ENCODE measurements around the gene CKB. TPM values are rescaled to one million over a fixed set of nuclear protein-coding genes. Genes with fewer than 3 reads are reported as not detected.

The CKB gene
- total and polyA plus RNA-seq, 10 donors: 8.0 to 28.4 (median 16.1) TPM

DNA sequence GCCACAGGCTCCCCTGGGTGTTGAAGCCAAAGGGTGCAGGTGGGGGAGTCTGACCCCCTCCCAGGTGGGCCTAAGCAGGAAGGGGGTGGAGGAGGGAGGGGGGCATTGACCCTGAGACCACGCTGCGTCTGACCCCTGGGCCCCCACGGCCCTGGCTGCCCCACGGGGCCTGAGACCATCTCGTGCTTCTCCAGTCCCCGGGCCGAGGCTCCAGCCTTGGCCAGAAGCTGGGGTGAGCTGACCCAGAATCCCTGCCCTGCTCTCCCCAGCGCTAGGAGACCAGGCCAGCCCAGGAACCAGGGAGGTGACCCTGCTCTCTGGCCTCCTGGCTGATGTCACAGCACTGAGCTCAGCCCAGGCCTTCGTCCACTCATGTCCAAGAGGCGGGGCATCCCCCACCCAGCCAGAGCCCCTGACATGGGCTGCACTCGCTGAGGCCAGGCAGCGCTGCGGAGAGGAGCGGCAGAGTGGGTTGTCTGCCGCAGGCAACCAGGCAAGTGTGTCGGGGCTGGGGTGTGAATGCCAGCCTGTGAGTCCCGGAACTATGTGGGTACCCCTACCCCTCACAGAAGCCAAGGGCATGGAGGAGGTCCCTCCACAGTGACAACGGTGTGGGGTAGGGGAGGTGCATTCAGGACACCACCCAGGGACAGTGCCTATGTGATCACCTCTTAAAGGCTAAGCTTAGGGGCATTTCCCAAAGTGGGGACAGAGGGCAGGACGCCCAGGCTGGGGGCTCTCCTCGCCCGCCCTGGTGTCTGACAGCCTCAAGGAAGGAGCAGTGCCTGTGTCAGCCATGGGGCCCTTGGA, 12.7 kb upstream of the CKB start:
- DNase-seq: no peak
- H3K27me3 ChIP-seq (replicated peaks in 1 of 7): peaks cover 0 to 24% (median 0%) of the 10 kb centered on the region in 7 donors
- intact Hi-C loops (cut with DNase I; ENCODE audit: low total_unique reads): no loop called here
- TF ChIP-seq POLR2A (IDR thresholded peaks at IDR 0.05) (no peak), POLR2AphosphoS5 (IDR thresholded peaks at IDR 0.05) (no peak), CTCF (IDR thresholded peaks at IDR 0.05 in 8 of 11, conservative IDR thresholded peaks at IDR 0.05 in 3 of 11) (no peak)
- H3K9me3 ChIP-seq: no peaks in the 10 kb centered on the region
- H3K4me3 ChIP-seq: no peak overlapping the region
- 85 to 97% (median 90%) methylated on average over 3 to 21 of the region's 21 CpGs for WGBS, 5 donors
- H3K36me3 ChIP-seq: peaks cover 0 to 68% (median 25%) of the 10 kb centered on the region in 6 donors
- H3K4me1 ChIP-seq: peaks cover 3 to 38% (median 22%) of the 10 kb centered on the region in 6 donors
- no peak overlapping the region for H3K27ac ChIP-seq

- intact Hi-C loops (cut with DNase I; ENCODE audit: low total_unique reads): no loop called here
- H3K4me1 ChIP-seq: peaks cover 9 to 42% (median 28%) of the 10 kb centered on the region in 6 donors
- no peak for DNase-seq
- H3K9me3 ChIP-seq: no peaks in the 10 kb centered on the region
- H3K27ac ChIP-seq: peak overlapping the region in 1 of 8 donors; percentile 25
- peaks cover 0 to 17% (median 0%) of the 10 kb centered on the region in 7 donors for H3K27me3 ChIP-seq (replicated peaks in 1 of 7)
- peaks cover 0 to 69% (median 25%) of the 10 kb centered on the region in 6 donors for H3K36me3 ChIP-seq
- TF ChIP-seq CTCF (IDR thresholded peaks at IDR 0.05 in 8 of 11, conservative IDR thresholded peaks at IDR 0.05 in 3 of 11) (no peak), POLR2A (IDR thresholded peaks at IDR 0.05) (no peak), POLR2AphosphoS5 (IDR thresholded peaks at IDR 0.05) (no peak)
- no peak overlapping the region for H3K4me3 ChIP-seq
- WGBS, 5 donors: 83 to 94% (median 89%) methylated on average over 13 to 22 of the region's 22 CpGs
These were observed 12.0 kb upstream of the CKB start for GRCh38 chr14:103534576-103535061.

- Histone ChIP-seq H3K27ac (peak overlapping the region in 2 of 8 donors; percentile 25 to 37), H3K4me1 (peaks cover 11 to 47% (median 29%) of the 10 kb centered on the region in 6 donors), H3K9me3 (no peaks in the 10 kb centered on the region), H3K4me3 (no peak overlapping the region), H3K36me3 (peaks cover 0 to 69% (median 25%) of the 10 kb centered on the region in 6 donors), H3K27me3 (replicated peaks in 1 of 7) (peaks cover 0 to 12% (median 0%) of the 10 kb centered on the region in 7 donors)
- no peak for TF ChIP-seq CTCF (IDR thresholded peaks at IDR 0.05 in 8 of 11, conservative IDR thresholded peaks at IDR 0.05 in 3 of 11)
- peak in 2 of 3 donors; percentile 19 to 21 for TF ChIP-seq POLR2AphosphoS5 (IDR thresholded peaks at IDR 0.05)
- no peak for DNase-seq
- 74 to 87% (median 84%) methylated on average over 9 to 25 of the region's 25 CpGs for WGBS, 5 donors
- intact Hi-C loops (cut with DNase I; ENCODE audit: low total_unique reads): no loop called here
These were observed 11.5 kb upstream of the CKB start for GRCh38 chr14:103533999-103534575.
